Suprapubic skin (tissue), 4 donors: ENCODE measurements around the gene OR2T10. TPM values are rescaled to one million over a fixed set of nuclear protein-coding genes. Genes with fewer than 3 reads are reported as not detected.
"Not testable (repeated sequence)": the region's sequence is repeated elsewhere in the genome, so short reads cannot be mapped to it uniquely, and the experiment has no call there.

Experiments
- DNase-seq, 2 donors: peaks; one replicate each; pipeline ENCODE4 v3.0.0-alpha.2; 2019; ENCODE audit warnings: low spot score in 2 of 2
- H3K27ac ChIP-seq: fragments of 200-600 bp; sonication (generic); one replicate; pipeline ENCODE4 v1.5.1; 2019
- H3K27me3 ChIP-seq: fragments of 200-600 bp; sonication (generic); one replicate; pipeline ENCODE4 v1.5.1; 2019
- H3K36me3 ChIP-seq: fragments of 200-600 bp; sonication (generic); one replicate; pipeline ENCODE4 v1.5.1; 2019
- H3K4me1 ChIP-seq: fragments of 200-600 bp; sonication (generic); one replicate; pipeline ENCODE4 v1.5.1; 2019
- H3K4me3 ChIP-seq: fragments of 200-600 bp; sonication (generic); one replicate; pipeline ENCODE4 v1.5.1; 2019; ENCODE audit warnings: mild to moderate bottlenecking
- H3K9me3 ChIP-seq: fragments of 200-600 bp; sonication (generic); one replicate; pipeline ENCODE4 v1.5.1; 2019
- CTCF ChIP-seq, 2 donors: fragments of 200-600 bp in 1 of 2; fragments of 450-650 bp in 1 of 2; sonication (generic) in 1 of 2; IDR thresholded peaks; one replicate each; pipeline ENCODE4 v1.5.1; 2016 to 2019; ENCODE audit warnings: antibody characterized with exemption in 2 of 2, mild to moderate bottlenecking in 1 of 2, moderate library complexity in 1 of 2
- EP300 ChIP-seq: sonication (generic); formaldehyde crosslinking; IDR thresholded peaks from one replicate; pipeline ENCODE4 v1.6.1; 2017; ENCODE audit warnings: antibody characterized with exemption
- POLR2A ChIP-seq, 2 donors: fragments of 450-650 bp; IDR thresholded peaks; one replicate each; pipeline ENCODE4 v1.6.1; 2017; ENCODE audit warnings: antibody characterized with exemption in 2 of 2, mild to moderate bottlenecking in 2 of 2, moderate library complexity in 2 of 2
- POLR2AphosphoS5 ChIP-seq, 3 donors: sonication (generic); formaldehyde crosslinking; IDR thresholded peaks; one replicate each; pipeline ENCODE4 v1.6.1; 2017; ENCODE audit warnings: antibody characterized with exemption in 3 of 3
- WGBS: methylation state at CpG from one replicate; pipeline ENCODE4 v1.1.5; 2018; 5-methylcytosine and 5-hydroxymethylcytosine counted together
- total RNA-seq, 4 donors: library from RNA; depleted of rRNA; stranded (reverse); fragments of >200 nt; gene quantifications; one replicate each; pipeline ENCODE4 v1.1.0, GENCODE V29; 2016

OR2T10 gene
- total RNA-seq, 4 donors from 2014 or later = 0.19 to 0.83 (median 0.80) TPM; not detected in 1

GRCh38 chr1:248590055-248590454, 7.4 kb downstream of the OR2T10 start:
- no peak for DNase-seq
- Histone ChIP-seq H3K27ac (no peak overlapping the region), H3K9me3 (no peaks in the 10 kb centered on the region), H3K4me3 (no peak overlapping the region), H3K4me1 (no peaks in the 10 kb centered on the region), H3K36me3 (no peaks in the 10 kb centered on the region), H3K27me3 (no peaks in the 10 kb centered on the region)
- WGBS = 88% methylated on average over 17 of the region's 17 CpGs
- TF ChIP-seq POLR2AphosphoS5 (IDR thresholded peaks at IDR 0.05) (no peak), CTCF (IDR thresholded peaks at IDR 0.05) (no peak), EP300 (no peak), POLR2A (IDR thresholded peaks at IDR 0.05) (no peak)

GRCh38 chr1:248589334-248589733, 8.2 kb downstream of the OR2T10 start:
- Histone ChIP-seq H3K27me3 (no peaks in the 10 kb centered on the region), H3K36me3 (no peaks in the 10 kb centered on the region), H3K27ac (no peak overlapping the region), H3K4me1 (no peaks in the 10 kb centered on the region), H3K4me3 (no peak overlapping the region), H3K9me3 (no peaks in the 10 kb centered on the region)
- no peak for DNase-seq
- TF ChIP-seq POLR2AphosphoS5 (IDR thresholded peaks at IDR 0.05) (no peak), CTCF (IDR thresholded peaks at IDR 0.05) (no peak), POLR2A (IDR thresholded peaks at IDR 0.05) (no peak), EP300 (no peak)
- 81% methylated on average over 3 of the region's 3 CpGs for WGBS

- TF ChIP-seq CTCF (IDR thresholded peaks at IDR 0.05) (no peak), POLR2A (IDR thresholded peaks at IDR 0.05) (no peak), EP300 (no peak), POLR2AphosphoS5 (IDR thresholded peaks at IDR 0.05) (no peak)
- 77% methylated on average over 3 of the region's 3 CpGs for WGBS
- Histone ChIP-seq H3K9me3 (no peaks in the 10 kb centered on the region), H3K36me3 (no peaks in the 10 kb centered on the region), H3K4me1 (no peaks in the 10 kb centered on the region), H3K4me3 (no peak overlapping the region), H3K27me3 (no peaks in the 10 kb centered on the region), H3K27ac (no peak overlapping the region)
- no peak for DNase-seq
Observed at GRCh38 chr1:248585266-248585665, 12.2 kb downstream of the OR2T10 start.

GRCh38 chr1:248576260-248576980, 21.1 kb downstream of the OR2T10 start:
- H3K9me3 ChIP-seq = no peaks in the 10 kb centered on the region
- TF ChIP-seq POLR2AphosphoS5 (IDR thresholded peaks at IDR 0.05) (no peak), POLR2A (IDR thresholded peaks at IDR 0.05) (no peak), EP300 (no peak), CTCF (IDR thresholded peaks at IDR 0.05) (no peak)
- no peaks in the 10 kb centered on the region for H3K4me1 ChIP-seq
- 83% methylated on average over 9 of the region's 9 CpGs for WGBS
- H3K27ac ChIP-seq = no peak overlapping the region
- no peak overlapping the region for H3K4me3 ChIP-seq
- no peak for DNase-seq
- H3K27me3 ChIP-seq = no peaks in the 10 kb centered on the region
- no peaks in the 10 kb centered on the region for H3K36me3 ChIP-seq

GRCh38 chr1:248574657-248575056, 22.8 kb downstream of the OR2T10 start, which contains the start of gene OR2T34:
TSS of gene OR2T34 (minus strand) at chr1:248574757. CDS start at chr1:248574757, 0 bp downstream.
- H3K4me3 ChIP-seq, H3K4me1 ChIP-seq, H3K36me3 ChIP-seq, H3K27ac ChIP-seq, DNase-seq, H3K9me3 ChIP-seq, H3K27me3 ChIP-seq: not testable (repeated sequence)
- 93% methylated on average over 3 of the region's 3 CpGs for WGBS

- H3K9me3 ChIP-seq, H3K4me1 ChIP-seq, DNase-seq, H3K4me3 ChIP-seq, H3K27me3 ChIP-seq, H3K36me3 ChIP-seq, H3K27ac ChIP-seq: not testable (repeated sequence)
- WGBS = 81% methylated on average over 5 of the region's 8 CpGs
Observed at GRCh38 chr1:248573856-248574255, 23.6 kb downstream of the OR2T10 start.

- WGBS = no CpG with 5 or more reads among the region's 1 CpG
- DNase-seq, H3K4me3 ChIP-seq, H3K27me3 ChIP-seq, H3K9me3 ChIP-seq, H3K36me3 ChIP-seq, H3K27ac ChIP-seq, H3K4me1 ChIP-seq: not testable (repeated sequence)
Observed at GRCh38 chr1:248572049-248572448, 25.5 kb downstream of the OR2T10 start.

- H3K36me3 ChIP-seq, H3K4me3 ChIP-seq, H3K9me3 ChIP-seq, DNase-seq, H3K27me3 ChIP-seq, H3K4me1 ChIP-seq, H3K27ac ChIP-seq: not testable (repeated sequence)
- 69% methylated on average over 3 of the region's 3 CpGs for WGBS
Observed at GRCh38 chr1:248570811-248571210, 26.7 kb downstream of the OR2T10 start.

GRCh38 chr1:248569049-248569448, 28.5 kb downstream of the OR2T10 start:
- H3K4me3 ChIP-seq, DNase-seq, H3K27me3 ChIP-seq, H3K27ac ChIP-seq, H3K4me1 ChIP-seq, H3K9me3 ChIP-seq, H3K36me3 ChIP-seq: not testable (repeated sequence)
- 34% methylated on average over 2 of the region's 2 CpGs for WGBS
